Mucosa of stomach (tissue), 1 donor: ENCODE measurements around the gene BRI3.

ENCODE experiments used
- H3K27me3 ChIP-seq: one replicate; pipeline ENCODE4 v1.7.0; 2013; ENCODE audit warnings: mild to moderate bottlenecking, low read length; ENCODE audit not compliant: control insufficient read depth, insufficient read depth
- H3K36me3 ChIP-seq: one replicate; pipeline ENCODE4 v1.7.0; 2013; ENCODE audit warnings: low read length; ENCODE audit not compliant: control insufficient read depth, insufficient read depth
- H3K4me1 ChIP-seq: one replicate; pipeline ENCODE4 v1.7.0; 2013; ENCODE audit warnings: mild to moderate bottlenecking, low read length; ENCODE audit not compliant: control insufficient read depth, insufficient read depth
- H3K4me3 ChIP-seq: one replicate; pipeline ENCODE4 v1.7.0; 2013; ENCODE audit warnings: low read length
- H3K9ac ChIP-seq: one replicate; pipeline ENCODE4 v1.7.0; 2013; ENCODE audit warnings: mild to moderate bottlenecking, low read length, moderate library complexity
- H3K9me3 ChIP-seq: one replicate; pipeline ENCODE4 v1.7.0; 2013; ENCODE audit warnings: mild to moderate bottlenecking, low read length, moderate library complexity; ENCODE audit not compliant: control insufficient read depth
- donor health status: Pancreatic carcinoma.

Gene BRI3

DNA sequence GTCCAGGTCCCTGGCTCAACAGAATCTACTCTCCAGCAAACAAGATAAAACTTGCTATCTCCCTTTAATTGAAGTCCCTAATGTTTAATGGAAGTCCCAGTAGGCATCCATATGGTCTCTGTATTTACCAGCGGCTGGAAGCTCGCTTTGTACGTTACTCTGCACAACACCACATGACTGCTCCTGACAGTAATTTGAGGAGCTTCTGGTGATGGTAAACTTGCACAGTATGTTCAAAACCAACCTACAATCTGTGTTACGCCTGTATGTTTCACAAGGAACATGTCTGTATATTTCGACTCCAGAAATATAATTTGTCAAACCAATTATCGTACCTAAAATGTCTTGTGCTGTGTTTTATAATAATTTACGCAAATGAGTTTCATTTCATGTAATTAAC is 25.1 kb upstream of the BRI3 start:
- H3K36me3 ChIP-seq, result no peaks in the 10 kb centered on the region
- H3K4me3 ChIP-seq, result no peak overlapping the region
- H3K9ac ChIP-seq, result no peak overlapping the region
- no peaks in the 10 kb centered on the region for H3K9me3 ChIP-seq
- peaks cover 15% of the 10 kb centered on the region for H3K4me1 ChIP-seq
- H3K27me3 ChIP-seq, result no peaks in the 10 kb centered on the region

- H3K36me3 ChIP-seq, result no peaks in the 10 kb centered on the region
- H3K4me3 ChIP-seq, result no peak overlapping the region
- peaks cover 12% of the 10 kb centered on the region for H3K4me1 ChIP-seq
Measured at GRCh38 chr7:98257701-98258100, 23.8 kb upstream of the BRI3 start.

GRCh38 chr7:98265841-98266271 is 15.6 kb upstream of the BRI3 start:
- H3K4me1 ChIP-seq, result no peaks in the 10 kb centered on the region
- H3K9ac ChIP-seq, result no peak overlapping the region
- H3K36me3 ChIP-seq, result no peaks in the 10 kb centered on the region
- no peaks in the 10 kb centered on the region for H3K27me3 ChIP-seq
- H3K9me3 ChIP-seq, result no peaks in the 10 kb centered on the region
- no peak overlapping the region for H3K4me3 ChIP-seq

More at GRCh38 chr7:98257701-98258100, 23.8 kb upstream of the BRI3 start:
- H3K9me3 ChIP-seq, result no peaks in the 10 kb centered on the region
- no peak overlapping the region for H3K9ac ChIP-seq
- H3K27me3 ChIP-seq, result no peaks in the 10 kb centered on the region

DNA sequence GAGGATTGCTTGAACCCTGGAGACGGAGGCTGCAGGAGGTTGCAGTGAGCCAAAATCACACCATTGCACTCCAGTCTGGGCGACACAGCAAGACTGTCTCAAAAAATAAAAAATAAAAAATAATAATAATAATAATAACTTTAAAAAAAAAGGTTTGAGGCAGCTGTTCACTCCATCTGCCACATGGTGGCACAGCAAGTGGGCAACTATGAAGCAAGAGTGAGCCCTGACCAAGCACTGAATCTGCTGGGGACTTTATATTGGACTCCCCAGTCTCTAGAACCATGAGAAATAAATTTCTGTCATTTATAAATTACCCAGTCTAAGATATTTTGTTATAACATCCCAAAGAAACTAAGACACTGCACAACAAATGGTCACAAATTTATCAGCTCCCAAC is 14.6 kb upstream of the BRI3 start:
- Histone ChIP-seq H3K4me3 (no peak overlapping the region), H3K9me3 (no peaks in the 10 kb centered on the region), H3K4me1 (no peaks in the 10 kb centered on the region), H3K27me3 (no peaks in the 10 kb centered on the region), H3K36me3 (no peaks in the 10 kb centered on the region), H3K9ac (no peak overlapping the region)

- H3K9ac ChIP-seq, result no peak overlapping the region
- no peak overlapping the region for H3K4me3 ChIP-seq
- H3K4me1 ChIP-seq, result no peaks in the 10 kb centered on the region
- H3K27me3 ChIP-seq, result no peaks in the 10 kb centered on the region
- no peaks in the 10 kb centered on the region for H3K36me3 ChIP-seq
- H3K9me3 ChIP-seq, result no peaks in the 10 kb centered on the region
Measured at GRCh38 chr7:98267303-98267702, 14.2 kb upstream of the BRI3 start.

GRCh38 chr7:98276241-98276761 is 5.2 kb upstream of the BRI3 start:
- H3K4me3 ChIP-seq, result no peak overlapping the region
- H3K9ac ChIP-seq, result no peak overlapping the region
- H3K36me3 ChIP-seq, result no peaks in the 10 kb centered on the region
- H3K27me3 ChIP-seq, result no peaks in the 10 kb centered on the region
- no peaks in the 10 kb centered on the region for H3K9me3 ChIP-seq
- peaks cover 31% of the 10 kb centered on the region for H3K4me1 ChIP-seq

- H3K9ac ChIP-seq, result no peak overlapping the region
- no peak overlapping the region for H3K4me3 ChIP-seq
- H3K4me1 ChIP-seq, result peaks cover 44% of the 10 kb centered on the region
- peaks cover 7% of the 10 kb centered on the region for H3K36me3 ChIP-seq
- no peaks in the 10 kb centered on the region for H3K27me3 ChIP-seq
- no peaks in the 10 kb centered on the region for H3K9me3 ChIP-seq
Measured at GRCh38 chr7:98278408-98278807, 3.1 kb upstream of the BRI3 start.

DNA sequence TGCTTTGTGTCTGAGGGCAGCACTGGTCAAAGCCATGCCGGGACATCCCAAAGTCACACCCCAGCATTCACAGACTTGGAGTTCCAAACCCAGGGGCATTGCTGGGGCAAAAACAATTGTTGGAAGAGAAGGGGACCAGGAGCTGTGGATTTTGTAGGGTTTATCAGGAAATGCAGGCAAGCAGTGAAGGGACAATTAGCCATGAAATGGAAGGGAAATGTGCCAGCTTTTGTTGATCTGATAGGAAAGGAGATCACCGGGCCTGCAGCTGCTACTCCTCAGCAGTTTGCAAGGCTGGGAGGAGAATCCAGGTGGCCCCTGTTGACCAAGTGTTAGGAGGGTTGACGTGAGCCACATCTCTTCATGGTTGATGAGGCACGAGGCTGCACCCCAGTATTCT is 2.5 kb upstream of the BRI3 start:
- no peak overlapping the region for H3K4me3 ChIP-seq
- H3K9me3 ChIP-seq, result no peaks in the 10 kb centered on the region
- H3K36me3 ChIP-seq, result peaks cover 7% of the 10 kb centered on the region
- H3K4me1 ChIP-seq, result peaks cover 46% of the 10 kb centered on the region
- H3K9ac ChIP-seq, result no peak overlapping the region
- H3K27me3 ChIP-seq, result no peaks in the 10 kb centered on the region

GRCh38 chr7:98280296-98280695 is 1.2 kb upstream of the BRI3 start:
- H3K27me3 ChIP-seq, result no peaks in the 10 kb centered on the region
- H3K9me3 ChIP-seq, result no peaks in the 10 kb centered on the region
- H3K36me3 ChIP-seq, result peaks cover 7% of the 10 kb centered on the region
- peak overlapping the region; percentile 74 for H3K9ac ChIP-seq
- H3K4me1 ChIP-seq, result peaks cover 59% of the 10 kb centered on the region
- H3K4me3 ChIP-seq, result no peak overlapping the region

DNA sequence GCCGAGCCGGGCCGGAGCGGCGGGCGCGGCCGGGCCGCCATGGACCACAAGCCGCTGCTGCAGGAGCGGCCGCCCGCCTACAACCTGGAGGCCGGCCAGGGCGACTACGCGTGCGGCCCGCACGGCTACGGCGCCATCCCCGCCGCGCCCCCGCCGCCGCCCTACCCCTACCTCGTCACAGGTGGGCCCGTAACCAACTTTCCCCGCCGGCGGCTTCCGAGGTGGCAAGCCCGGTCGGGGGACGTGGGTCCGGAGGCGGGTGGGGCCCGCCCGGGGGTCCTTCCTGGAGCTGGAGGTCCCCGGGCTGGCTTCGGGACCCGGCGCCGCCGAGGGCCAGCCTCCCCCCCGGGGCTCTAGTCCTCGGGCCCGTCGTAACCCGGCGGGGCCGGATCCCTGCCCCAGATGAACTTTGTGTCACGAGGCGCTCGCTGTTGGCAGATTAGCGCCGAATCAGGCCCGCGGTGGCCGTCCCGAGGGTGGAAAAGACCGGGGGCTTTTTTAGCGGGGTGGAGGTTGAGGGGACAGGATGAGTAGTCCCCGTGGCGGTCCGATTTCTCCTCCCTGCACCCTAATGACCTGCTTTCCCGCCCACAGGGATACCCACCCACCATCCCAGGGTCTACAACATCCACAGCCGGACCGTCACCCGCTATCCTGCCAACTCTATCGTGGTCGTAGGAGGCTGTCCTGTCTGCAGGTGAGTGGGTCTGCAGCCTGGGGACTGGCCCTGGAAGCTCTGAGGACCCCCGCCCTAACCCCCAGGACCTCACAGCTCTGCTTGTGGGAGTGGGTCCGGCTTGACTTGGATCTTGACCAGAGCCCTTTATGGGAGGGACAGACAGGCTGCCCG is 496 bp downstream of the BRI3 start:
- H3K4me1 ChIP-seq, result peaks cover 70% of the 10 kb centered on the region
- peaks cover 7% of the 10 kb centered on the region for H3K36me3 ChIP-seq

DNA sequence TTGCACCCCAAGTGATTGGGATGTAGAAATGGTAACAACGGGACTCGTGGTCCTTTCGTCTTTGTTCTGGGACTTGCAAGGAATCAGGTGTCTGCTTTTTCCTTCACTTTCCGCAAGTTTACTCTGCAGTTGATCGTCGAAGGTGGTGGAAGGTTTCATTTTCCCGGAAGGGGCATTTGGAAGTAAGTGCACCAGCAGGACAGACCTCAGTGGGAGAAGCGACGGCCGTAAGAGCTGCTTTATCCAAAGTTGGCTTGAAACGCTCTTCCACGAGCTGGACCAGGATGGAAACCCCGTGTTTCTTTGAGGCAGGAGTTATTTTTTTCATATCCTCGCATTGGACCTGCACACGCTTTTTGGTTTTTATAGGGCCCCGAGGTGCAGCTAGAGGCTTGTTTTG is 1.2 kb downstream of the BRI3 start:
- Histone ChIP-seq H3K4me3 (peak overlapping the region; percentile 96), H3K4me1 (peaks cover 78% of the 10 kb centered on the region)

More for the DNA sequence above, 496 bp downstream of the BRI3 start:
- Histone ChIP-seq H3K27me3 (no peaks in the 10 kb centered on the region), H3K4me3 (peak overlapping the region; percentile 96), H3K9ac (peak overlapping the region; percentile 97), H3K9me3 (no peaks in the 10 kb centered on the region)

GRCh38 chr7:98283127-98283886 is 1.8 kb downstream of the BRI3 start:
- peaks cover 82% of the 10 kb centered on the region for H3K4me1 ChIP-seq

More for the DNA sequence above, 1.2 kb downstream of the BRI3 start:
- Histone ChIP-seq H3K9ac (peak overlapping the region; percentile 97), H3K9me3 (no peaks in the 10 kb centered on the region), H3K36me3 (peaks cover 7% of the 10 kb centered on the region), H3K27me3 (no peaks in the 10 kb centered on the region)

More at GRCh38 chr7:98283127-98283886, 1.8 kb downstream of the BRI3 start:
- peaks cover 9% of the 10 kb centered on the region for H3K36me3 ChIP-seq
- H3K4me3 ChIP-seq, result peak overlapping the region; percentile 96
- H3K27me3 ChIP-seq, result no peaks in the 10 kb centered on the region
- H3K9me3 ChIP-seq, result no peaks in the 10 kb centered on the region
- peak overlapping the region; percentile 97 for H3K9ac ChIP-seq
